Measurements from ENCODE around the gene APLP2. TPM values are rescaled to one million over a fixed set of nuclear protein-coding genes. Genes with fewer than 3 reads are reported as not detected.
A peak's percentile ranks its signal among the peaks of the same experiment; 100 is the strongest.

Gene APLP2
- total and polyA plus RNA-seq, 2 of the 13 experiments (the other 11 are each of a cell fraction or from before 2014, with no cell fraction given) = 315 to 594 TPM

- no peak for TF ChIP-seq YY1 (IDR thresholded peaks at IDR 0.05; ENCODE audit: insufficient read depth, insufficient replicate concordance, low read depth, low read length)
- no peak for TF ChIP-seq KMT2B (CRISPR knock-in tag; IDR thresholded peaks at IDR 0.05)
- no peak for TF ChIP-seq NONO (IDR thresholded peaks at IDR 0.05)
- TF ChIP-seq NONO (CRISPR knock-in tag; conservative IDR thresholded peaks at IDR 0.05) = no peak
- no peak for TF ChIP-seq HBP1 (CRISPR knock-in tag; IDR thresholded peaks at IDR 0.05; ENCODE audit: low read depth)
- no peak for TF ChIP-seq ZNF354B (CRISPR knock-in tag; IDR thresholded peaks at IDR 0.05)
- no peak for TF ChIP-seq PBX3 (CRISPR knock-in tag; IDR thresholded peaks at IDR 0.05; ENCODE audit: borderline replicate concordance)
- TF ChIP-seq ZFAT (CRISPR knock-in tag; conservative IDR thresholded peaks at IDR 0.05) = no peak
- no peak for TF ChIP-seq IKZF4 (CRISPR knock-in tag; IDR thresholded peaks at IDR 0.05; ENCODE audit: borderline replicate concordance, low read depth, not compliant biosample characterization)
- TF ChIP-seq HDAC6 (IDR thresholded peaks at IDR 0.05; ENCODE audit: low read depth, low read length) = no peak
- no peak for TF ChIP-seq ZZZ3 (CRISPR knock-in tag; IDR thresholded peaks at IDR 0.05; ENCODE audit: borderline replicate concordance)
- 0 out of 2 replicates have a peak, but pooled peaks have one; percentile 18 for TF ChIP-seq ZNF792 (CRISPR knock-in tag; IDR thresholded peaks at IDR 0.05)
- no peak for TF ChIP-seq EED (CRISPR knock-in tag; IDR thresholded peaks at IDR 0.05)
- TF ChIP-seq KDM1A (CRISPR knock-in tag; IDR thresholded peaks at IDR 0.05) = no peak
- TF ChIP-seq SRF (IDR thresholded peaks at IDR 0.05; ENCODE audit: low read depth, low read length) = no peak
- no peak for TF ChIP-seq POLR2AphosphoS2 (IDR thresholded peaks at IDR 0.05; ENCODE audit: low read depth, low read length)
- 0 out of 2 replicates have a peak, but pooled peaks have one; percentile 24 for TF ChIP-seq JUND (CRISPR knock-in tag; IDR thresholded peaks at IDR 0.05)
- no peak for TF ChIP-seq E2F1 (CRISPR knock-in tag; IDR thresholded peaks at IDR 0.05)
- TF ChIP-seq ZNF614 (CRISPR knock-in tag; IDR thresholded peaks at IDR 0.05; ENCODE audit: borderline replicate concordance) = no peak
- no peak for TF ChIP-seq MIER3 (CRISPR knock-in tag; IDR thresholded peaks at IDR 0.05; ENCODE audit: borderline replicate concordance)
- TF ChIP-seq MED8 (CRISPR knock-in tag; IDR thresholded peaks at IDR 0.05; ENCODE audit: insufficient replicate concordance) = no peak
- TF ChIP-seq NCOA2 (CRISPR knock-in tag; IDR thresholded peaks at IDR 0.05) = peak; percentile 9; the same call in 1 of the 2 replicates
- no peak for TF ChIP-seq ZNF775 (CRISPR knock-in tag; IDR thresholded peaks at IDR 0.05; ENCODE audit: borderline replicate concordance)
- TF ChIP-seq JUNB (CRISPR knock-in tag; IDR thresholded peaks at IDR 0.05; ENCODE audit: borderline replicate concordance) = no peak; the same call in 1 of the 2 replicates
- no peak for TF ChIP-seq FLYWCH1 (CRISPR knock-in tag; IDR thresholded peaks at IDR 0.05)
- TF ChIP-seq AHR (CRISPR knock-in tag; IDR thresholded peaks at IDR 0.05) = no peak
- peak; percentile 24; the same call in 1 of the 2 replicates for TF ChIP-seq MYC (CRISPR knock-in tag; IDR thresholded peaks at IDR 0.05; ENCODE audit: borderline replicate concordance)
Observed at GRCh38 chr11:130145975-130146776, 76.5 kb downstream of the APLP2 start (continued).

Data from HepG2 (cell line).